ENCODE data around the gene TBL3.

DNA sequence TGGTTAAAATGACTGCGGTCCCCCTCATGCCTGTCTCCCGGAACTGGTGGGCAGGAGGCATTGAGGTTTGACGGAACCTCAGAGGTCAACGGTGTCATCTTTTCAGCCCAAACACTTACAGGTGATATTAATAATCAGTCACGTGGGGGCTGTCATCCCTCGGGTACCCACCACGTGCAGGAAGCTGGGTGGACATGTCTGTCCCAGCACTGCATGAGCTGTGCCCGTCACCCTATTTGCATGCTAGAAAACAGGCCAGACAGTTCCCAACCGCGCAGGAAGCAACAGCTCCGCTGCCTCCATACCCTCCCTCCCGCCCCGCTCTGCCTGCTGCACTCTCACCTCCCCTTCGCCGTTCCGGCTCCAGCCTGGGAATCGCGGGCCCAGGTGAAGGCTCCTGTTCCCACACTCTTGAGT is 19.3 kb downstream of the TBL3 start:
- TF ChIP-seq POLR2AphosphoS5 (IDR thresholded peaks at IDR 0.05): no peak
- TF ChIP-seq POLR2A (IDR thresholded peaks at IDR 0.05): no peak

Data from upper lobe of left lung (tissue), 4 donors.